SH-SY5Y (cell line): Measurements from ENCODE around the gene SUPT20HL2.

Experiments used
- GATA2 ChIP-seq: IDR thresholded peaks from 2 replicates; pipeline ENCODE4 v1.6.1; 2011; ENCODE audit warnings: mild to moderate bottlenecking, low read depth, low read length
- GATA3 ChIP-seq: IDR thresholded peaks from 2 replicates; pipeline ENCODE4 v1.6.1; 2011; ENCODE audit warnings: low read depth, mild to moderate bottlenecking, low read length, moderate library complexity

DNA sequence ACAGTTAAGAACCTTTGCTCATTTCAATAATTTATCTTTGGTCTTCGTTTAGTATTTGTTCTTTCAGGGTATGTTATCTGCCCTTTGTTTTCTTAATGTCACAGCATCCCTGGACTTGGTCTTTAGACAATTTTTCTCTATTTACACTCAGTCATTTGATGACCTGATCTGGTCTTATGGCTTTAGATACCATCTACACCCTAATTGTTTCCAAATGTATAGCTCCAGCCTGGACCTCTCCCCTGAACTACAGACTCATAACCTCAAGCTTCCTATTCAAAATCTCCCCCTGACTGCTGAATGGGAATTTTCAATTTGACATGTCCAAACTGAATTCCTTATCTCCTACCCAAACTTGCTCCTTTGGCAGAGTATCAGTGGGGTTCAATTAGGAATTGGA lies 3.7 kb upstream of the SUPT20HL2 start:
- peak; percentile 90 for TF ChIP-seq GATA2
- TF ChIP-seq GATA3 = peak; percentile 92
